BLaER1 treated with 17β-estradiol and CSF1 and Interleukin-3, amounts not matched to agents 10 nM and 100 nM (cell line): ENCODE measurements around the gene EPN3.

Experiments used
- H3K27ac ChIP-seq, 11 experiments: shearing (Covaris generic); formaldehyde crosslinking; 2 replicates each; pipeline ENCODE4 v1.8.1; 2022
- H3K27me3 ChIP-seq, 11 experiments: shearing (Covaris generic); formaldehyde crosslinking; 2 replicates each; pipeline ENCODE4 v1.8.1; 2022
- H3K36me3 ChIP-seq, 11 experiments: shearing (Covaris generic); formaldehyde crosslinking; 2 replicates each; pipeline ENCODE4 v1.8.1; 2022
- H3K4me1 ChIP-seq, 10 experiments: shearing (Covaris generic); formaldehyde crosslinking; 2 replicates each; pipeline ENCODE4 v1.8.1; 2022
- H3K4me2 ChIP-seq, 11 experiments: shearing (Covaris generic); formaldehyde crosslinking; 2 replicates each; pipeline ENCODE4 v1.8.1; 2022
- H3K4me3 ChIP-seq, 10 experiments: shearing (Covaris generic); formaldehyde crosslinking; 2 replicates each; pipeline ENCODE4 v1.8.1; 2022
- H3K9ac ChIP-seq, 11 experiments: shearing (Covaris generic); formaldehyde crosslinking; 2 replicates each; pipeline ENCODE4 v1.8.1; 2022
- H3K9me3 ChIP-seq, 11 experiments: shearing (Covaris generic); formaldehyde crosslinking; replicated peaks in 1 of 11; 2 replicates each; pipeline ENCODE4 v1.8.1; 2022
- H4K20me1 ChIP-seq, 11 experiments: shearing (Covaris generic); formaldehyde crosslinking; 2 replicates each; pipeline ENCODE4 v1.8.1; 2022
- Cebpa-rat ChIP-seq, 11 experiments: shearing (Covaris generic); IDR thresholded peaks; 2 replicates each; pipeline ENCODE4 v1.8.1; 2022

Gene EPN3

DNA sequence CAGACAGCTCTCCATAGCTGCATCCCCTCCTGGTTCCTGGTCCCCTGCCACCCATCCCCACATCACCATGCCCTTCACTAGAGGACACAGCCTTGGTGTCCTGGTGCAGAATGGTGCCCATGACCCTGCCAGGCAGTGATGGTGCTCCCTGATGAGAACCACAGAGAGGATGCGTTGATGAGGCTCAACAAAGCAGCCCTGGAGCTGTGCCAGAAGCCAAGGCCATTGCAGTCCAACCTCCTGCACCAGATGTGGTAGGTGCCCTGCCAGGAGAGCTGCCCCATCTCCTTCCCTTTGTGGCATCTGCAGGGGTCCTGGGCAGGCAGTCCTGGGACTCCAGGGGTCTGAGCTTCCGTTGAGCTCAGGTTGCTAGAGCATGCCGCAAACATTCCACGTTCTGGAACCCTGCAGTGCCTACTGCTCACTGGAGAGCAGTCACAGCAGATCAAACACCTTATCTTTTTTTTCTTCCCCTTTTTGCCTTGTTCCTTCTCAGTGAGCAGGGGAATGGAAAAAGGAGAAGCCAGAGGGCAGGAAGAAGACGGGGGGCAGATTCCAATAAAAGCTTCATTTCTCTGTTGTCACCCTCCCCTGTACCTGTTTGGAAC is 5.3 kb upstream of the EPN3 start:
- Histone ChIP-seq H3K4me3 (no peak overlapping the region), H3K4me2 (peak overlapping the region in 10 of 11 experiments; percentile 21 to 62 (median 40); a peak in 15 of 22 replicates), H3K4me1 (peaks cover 11 to 21% (median 15%) of the 10 kb centered on the region in 10 experiments; a peak in 19 of 20 replicates), H4K20me1 (peaks cover 0 to 10% (median 0%) of the 10 kb centered on the region in 11 experiments; a peak in 1 of 22 replicates), H3K27ac (no peak overlapping the region), H3K36me3 (no peaks in the 10 kb centered on the region), H3K9me3 (no peaks in the 10 kb centered on the region), H3K9ac (no peak overlapping the region), H3K27me3 (peaks cover 18 to 25% (median 20%) of the 10 kb centered on the region in 11 experiments)
- no peak for TF ChIP-seq Cebpa-rat (IDR thresholded peaks at IDR 0.05)

DNA sequence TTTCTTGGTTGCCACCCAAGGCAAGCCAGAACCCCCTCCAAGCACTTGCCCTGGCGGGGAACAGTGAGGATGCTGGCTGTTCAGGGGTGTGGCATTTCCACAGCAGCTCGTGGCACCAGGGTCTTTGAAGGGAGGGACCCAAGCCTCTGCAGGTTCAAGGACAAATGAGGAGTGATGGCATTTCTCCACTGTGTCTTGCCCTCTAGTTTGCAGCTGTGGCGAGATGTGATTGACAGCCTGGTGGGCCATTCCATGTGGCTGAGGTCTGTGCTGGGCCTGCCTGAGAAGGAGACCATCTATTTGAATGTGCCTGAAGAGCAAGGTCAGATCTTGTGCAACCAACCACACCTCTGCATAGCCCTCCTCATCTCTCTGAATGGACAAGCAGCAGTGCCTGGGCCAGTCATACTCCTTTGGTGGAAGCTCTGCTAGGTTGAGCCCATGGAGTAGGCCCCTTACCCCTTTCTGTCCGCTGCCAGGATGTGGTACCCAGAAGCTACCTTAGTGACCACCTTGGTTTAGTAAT is 4.5 kb upstream of the EPN3 start:
- peak overlapping the region in 9 of 11 experiments; percentile 21 to 62 (median 42); a peak in 14 of 22 replicates for H3K4me2 ChIP-seq
- H3K27me3 ChIP-seq, result peaks cover 25 to 33% (median 27%) of the 10 kb centered on the region in 11 experiments
- peaks cover 0 to 17% (median 0%) of the 10 kb centered on the region in 11 experiments; a peak in 2 of 22 replicates for H4K20me1 ChIP-seq
- H3K36me3 ChIP-seq, result no peaks in the 10 kb centered on the region
- no peaks in the 10 kb centered on the region for H3K9me3 ChIP-seq
- peaks cover 11 to 27% (median 15%) of the 10 kb centered on the region in 10 experiments; a peak in 19 of 20 replicates for H3K4me1 ChIP-seq
- no peak overlapping the region for H3K9ac ChIP-seq
- TF ChIP-seq Cebpa-rat (IDR thresholded peaks at IDR 0.05), result no peak
- H3K4me3 ChIP-seq, result no peak overlapping the region
- no peak overlapping the region for H3K27ac ChIP-seq

DNA sequence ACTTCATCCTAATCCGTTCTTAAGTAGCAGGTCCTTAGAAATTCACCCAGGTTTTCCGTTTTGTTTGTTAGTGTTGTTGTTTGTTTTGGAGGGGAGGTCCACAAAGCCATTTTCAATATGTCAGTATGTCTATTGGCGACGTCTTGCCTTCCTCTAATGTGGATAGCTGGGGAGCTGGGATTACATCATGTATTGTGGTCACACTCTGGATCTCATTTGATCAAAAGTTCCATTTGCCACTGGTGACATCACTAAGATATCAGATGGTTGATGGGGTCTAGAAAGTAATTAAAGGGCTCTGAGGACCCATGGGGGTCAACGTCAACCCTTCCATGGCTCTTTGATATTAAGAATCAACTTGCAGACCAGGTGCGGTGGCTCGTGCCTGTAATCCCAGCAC is 2.7 kb upstream of the EPN3 start:
- Histone ChIP-seq H3K36me3 (no peaks in the 10 kb centered on the region), H3K9ac (no peak overlapping the region), H3K27me3 (peaks cover 44 to 51% (median 46%) of the 10 kb centered on the region in 11 experiments), H3K27ac (no peak overlapping the region), H3K9me3 (no peaks in the 10 kb centered on the region), H3K4me1 (peaks cover 11 to 40% (median 24%) of the 10 kb centered on the region in 10 experiments; a peak in 19 of 20 replicates), H3K4me3 (no peak overlapping the region), H3K4me2 (no peak overlapping the region), H4K20me1 (peaks cover 0 to 35% (median 0%) of the 10 kb centered on the region in 11 experiments; a peak in 6 of 22 replicates)
- TF ChIP-seq Cebpa-rat (IDR thresholded peaks at IDR 0.05), result no peak

DNA sequence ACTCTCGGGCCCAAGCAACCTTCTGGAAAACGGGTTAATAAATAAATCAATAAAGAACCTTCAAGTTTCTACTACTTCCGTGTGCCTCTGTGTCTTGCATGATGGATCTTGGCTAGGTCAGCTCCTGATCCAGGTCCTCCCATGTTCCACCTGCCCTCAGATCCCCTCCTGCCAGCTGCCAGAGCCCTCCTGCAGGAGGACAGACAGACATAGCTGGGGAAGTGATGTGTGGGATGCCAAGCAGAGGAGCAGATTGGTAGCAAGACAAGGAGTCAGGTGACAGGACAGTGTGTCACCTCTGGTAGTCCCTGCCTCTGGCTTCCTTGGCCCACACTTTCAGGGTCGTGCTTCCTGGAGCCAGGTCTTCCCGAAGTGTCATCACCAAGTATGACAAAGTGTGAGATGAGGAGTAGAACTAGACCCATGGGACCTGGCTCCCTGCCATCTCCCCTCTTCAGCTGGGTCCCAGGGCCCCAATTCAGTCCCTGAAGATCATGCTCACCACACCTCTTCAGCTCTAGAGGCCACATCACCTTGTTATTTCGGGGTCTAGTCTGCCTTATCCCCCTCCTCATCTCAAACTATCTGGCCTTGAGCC is 1.0 kb upstream of the EPN3 start:
- H3K4me2 ChIP-seq, result peak overlapping the region in 1 of 11 experiments; percentile 4; a peak in 2 of 22 replicates
- H3K4me3 ChIP-seq, result no peak overlapping the region
- no peak overlapping the region for H3K9ac ChIP-seq
- no peaks in the 10 kb centered on the region for H3K9me3 ChIP-seq
- peaks cover 47 to 63% (median 53%) of the 10 kb centered on the region in 11 experiments for H3K27me3 ChIP-seq
- peaks cover 11 to 40% (median 24%) of the 10 kb centered on the region in 10 experiments; a peak in 19 of 20 replicates for H3K4me1 ChIP-seq
- TF ChIP-seq Cebpa-rat (IDR thresholded peaks at IDR 0.05), result no peak
- no peak overlapping the region for H3K27ac ChIP-seq
- H3K36me3 ChIP-seq, result no peaks in the 10 kb centered on the region
- H4K20me1 ChIP-seq, result peaks cover 0 to 39% (median 0%) of the 10 kb centered on the region in 11 experiments; a peak in 6 of 22 replicates

DNA sequence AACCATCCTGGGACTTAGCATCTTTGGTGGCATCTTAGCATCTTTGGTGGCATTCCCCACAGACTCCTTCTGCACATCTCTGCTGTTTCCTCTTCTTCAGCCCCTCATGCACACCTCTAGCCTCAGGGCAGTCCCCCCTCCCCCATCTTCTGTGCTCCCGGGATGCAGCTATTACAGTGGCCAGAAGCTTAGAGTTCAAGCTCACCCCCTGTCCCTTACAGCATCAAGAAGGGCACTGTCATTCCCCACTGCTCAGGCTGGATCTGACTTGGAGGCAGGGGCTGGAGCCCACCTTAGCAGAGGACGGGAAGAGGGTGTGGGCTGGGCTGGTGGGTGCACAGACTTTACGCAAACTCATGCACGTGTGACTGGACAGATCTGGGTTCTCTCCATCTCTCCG is 650 bp downstream of the EPN3 start:
- H3K36me3 ChIP-seq, result no peaks in the 10 kb centered on the region
- no peak overlapping the region for H3K4me3 ChIP-seq
- peak overlapping the region in 5 of 11 experiments; percentile 5 to 44 (median 37); a peak in 6 of 22 replicates for H3K4me2 ChIP-seq

DNA sequence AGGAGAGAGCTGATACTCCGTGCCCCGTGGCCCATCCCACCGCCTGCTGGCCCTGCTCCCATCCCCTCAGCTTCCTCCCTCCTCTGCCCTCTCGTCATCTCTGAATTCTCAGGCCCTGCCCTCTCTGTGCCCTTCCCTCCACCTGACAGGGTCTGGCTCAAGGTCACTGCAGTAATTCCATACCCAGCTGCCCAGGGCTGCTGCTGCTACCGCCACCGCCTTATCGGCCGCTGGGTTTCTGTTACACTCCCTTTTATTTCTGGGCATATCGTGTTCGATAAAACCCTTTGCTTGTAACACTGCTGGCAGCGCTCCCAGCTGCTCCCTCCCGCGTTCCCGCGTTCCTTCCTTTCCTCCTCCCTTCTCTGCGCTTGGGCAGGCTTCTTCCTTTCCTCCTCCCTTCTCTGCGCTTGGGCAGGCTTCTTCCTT is 1.2 kb downstream of the EPN3 start:
- no peak for TF ChIP-seq Cebpa-rat (IDR thresholded peaks at IDR 0.05)
- H3K27ac ChIP-seq, result no peak overlapping the region
- peaks cover 0 to 36% (median 0%) of the 10 kb centered on the region in 11 experiments; a peak in 6 of 22 replicates for H4K20me1 ChIP-seq
- no peaks in the 10 kb centered on the region for H3K36me3 ChIP-seq
- H3K4me2 ChIP-seq, result peak overlapping the region in 8 of 11 experiments; percentile 5 to 44 (median 22); a peak in 8 of 22 replicates
- H3K9me3 ChIP-seq, result no peaks in the 10 kb centered on the region
- H3K4me3 ChIP-seq, result 0 out of 20 replicates have a peak overlapping the region, but pooled peaks of 1 of the 10 experiments have one; percentile 13
- no peak overlapping the region for H3K9ac ChIP-seq
- H3K27me3 ChIP-seq, result peaks cover 47 to 63% (median 53%) of the 10 kb centered on the region in 11 experiments
- peaks cover 7 to 35% (median 22%) of the 10 kb centered on the region in 10 experiments; a peak in 19 of 20 replicates for H3K4me1 ChIP-seq

More for the DNA sequence above, 650 bp downstream of the EPN3 start:
- no peak for TF ChIP-seq Cebpa-rat (IDR thresholded peaks at IDR 0.05)
- Histone ChIP-seq H3K27me3 (peaks cover 47 to 63% (median 53%) of the 10 kb centered on the region in 11 experiments), H4K20me1 (peaks cover 0 to 36% (median 0%) of the 10 kb centered on the region in 11 experiments; a peak in 6 of 22 replicates), H3K4me1 (peaks cover 1 to 30% (median 17%) of the 10 kb centered on the region in 10 experiments; a peak in 18 of 20 replicates), H3K9me3 (no peaks in the 10 kb centered on the region), H3K9ac (no peak overlapping the region), H3K27ac (no peak overlapping the region)

DNA sequence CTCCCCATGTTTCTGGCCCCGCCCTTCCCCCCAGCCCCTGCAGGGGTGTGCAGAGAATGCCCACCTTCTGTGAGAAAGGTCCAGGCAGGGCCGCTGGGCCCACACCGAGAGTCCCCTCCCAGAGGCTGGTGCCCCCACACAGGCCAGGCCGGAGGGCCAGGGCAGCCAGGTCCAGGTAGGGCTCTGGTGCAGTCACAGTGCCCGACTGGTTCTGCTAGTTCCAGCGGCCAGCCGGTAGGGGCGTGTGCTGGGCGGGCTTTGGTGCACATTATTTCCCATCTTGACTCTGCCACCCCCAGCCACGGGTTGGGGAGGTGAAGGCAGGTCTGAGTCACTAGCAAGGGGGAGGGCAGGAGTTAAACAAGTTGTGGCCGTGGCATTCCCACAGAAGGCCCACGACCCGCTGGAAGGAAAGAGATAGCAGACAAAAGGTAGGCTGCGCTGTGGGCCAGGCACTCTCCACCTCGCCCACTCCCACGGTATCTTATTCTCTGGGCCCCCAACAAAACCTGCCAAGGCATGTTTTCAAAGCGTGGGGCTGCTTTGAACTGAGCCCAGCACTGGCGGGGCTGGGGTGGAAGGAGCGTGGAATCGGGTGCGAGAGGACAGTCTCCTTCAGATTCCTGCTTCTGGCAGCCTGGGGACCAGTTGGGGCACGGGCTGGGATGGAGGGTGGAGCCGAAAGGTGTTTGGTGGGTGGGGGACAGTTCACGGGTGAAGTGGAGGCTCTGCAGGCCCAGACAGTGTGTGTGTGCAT is 1.9 kb downstream of the EPN3 start:
- Histone ChIP-seq H3K27ac (no peak overlapping the region), H3K27me3 (peaks cover 47 to 63% (median 53%) of the 10 kb centered on the region in 11 experiments), H3K9ac (no peak overlapping the region), H3K4me2 (peak overlapping the region in 1 of 11 experiments; percentile 44; a peak in 4 of 22 replicates), H3K4me3 (no peak overlapping the region), H4K20me1 (peaks cover 0 to 36% (median 0%) of the 10 kb centered on the region in 11 experiments; a peak in 6 of 22 replicates), H3K4me1 (peaks cover 11 to 42% (median 29%) of the 10 kb centered on the region in 10 experiments; a peak in 19 of 20 replicates), H3K9me3 (no peaks in the 10 kb centered on the region), H3K36me3 (no peaks in the 10 kb centered on the region)
- TF ChIP-seq Cebpa-rat (IDR thresholded peaks at IDR 0.05), result no peak

DNA sequence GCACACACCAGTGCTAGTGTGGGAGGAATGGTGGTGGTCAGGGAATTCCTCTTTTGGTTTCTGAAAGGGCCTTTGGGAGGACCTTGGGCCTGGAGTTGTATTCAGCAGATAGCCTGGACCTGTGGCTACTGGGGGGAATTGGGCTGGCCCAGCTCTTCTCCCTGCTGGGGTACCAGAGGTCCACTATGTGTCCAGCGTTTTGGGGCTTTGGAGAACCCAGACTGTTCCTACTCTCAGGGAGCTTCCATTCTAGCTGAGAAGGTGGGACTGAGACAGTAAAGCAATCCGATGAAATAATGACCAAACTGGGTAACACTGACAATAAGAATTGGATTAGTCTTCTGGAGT is 2.4 kb downstream of the EPN3 start:
- Histone ChIP-seq H3K4me1 (peaks cover 11 to 46% (median 31%) of the 10 kb centered on the region in 10 experiments; a peak in 19 of 20 replicates), H3K9ac (no peak overlapping the region), H3K27ac (no peak overlapping the region), H3K9me3 (no peaks in the 10 kb centered on the region), H3K36me3 (no peaks in the 10 kb centered on the region), H3K4me2 (no peak overlapping the region), H4K20me1 (peaks cover 0 to 36% (median 0%) of the 10 kb centered on the region in 11 experiments; a peak in 6 of 22 replicates), H3K4me3 (no peak overlapping the region), H3K27me3 (peaks cover 47 to 61% (median 53%) of the 10 kb centered on the region in 11 experiments)
- no peak for TF ChIP-seq Cebpa-rat (IDR thresholded peaks at IDR 0.05)
